SK-N-SH (cell line): ENCODE data around the gene FLT4. TPM values are rescaled to one million over a fixed set of nuclear protein-coding genes. Genes with fewer than 3 reads are reported as not detected.

ENCODE experiments used
- CTCF ChIA-PET: fragments of 300-600, 350-600 bp; formaldehyde crosslinking; extraction: SDS; loops from one replicate; lab custom pipeline; 2021; lab: Yijun Ruan, JAX
- POLR2A ChIA-PET: fragments of 350-600 bp; sonication (Branson Sonifier 250); formaldehyde crosslinking; extraction: SDS; loops from one replicate; lab custom pipeline; 2020; ENCODE audit warnings: antibody characterized with exemption, inconsistent platforms; lab: Yijun Ruan, JAX
- DNase-seq: peaks from one replicate; pipeline ENCODE4 v3.0.0; 2012
- H2AFZ ChIP-seq: fragments of 200-600 bp; sonication (generic); 2 replicates; pipeline ENCODE4 v1.8.1; 2016; ENCODE audit warnings: antibody characterized with exemption, mild to moderate bottlenecking, low read depth
- H3F3A ChIP-seq: fragments of 200-600 bp; sonication (generic); replicated peaks from 2 replicates; pipeline ENCODE3; 2016; ENCODE audit warnings: antibody characterized with exemption, mild to moderate bottlenecking; ENCODE audit not compliant: insufficient read depth
- H3K27ac ChIP-seq, 2 experiments: fragments of 200-500 bp in 1 of 2; fragments of 200-600 bp in 1 of 2; sonication (Bioruptor generic) in 1 of 2; sonication (generic), shearing (Covaris generic) in 1 of 2; 2 replicates each; pipeline versions ENCODE4 v1.5.1 to v1.6.1; 2014 to 2016; ENCODE audit warnings: low read depth in 2 of 2, inconsistent platforms in 1 of 2, low read length in 1 of 2, mild to moderate bottlenecking in 1 of 2, mixed read lengths in 1 of 2
- H3K27me3 ChIP-seq: fragments of 200-600 bp; sonication (generic), shearing (Covaris generic); 2 replicates; pipeline ENCODE4 v1.6.1; 2016; ENCODE audit warnings: mixed run types; ENCODE audit not compliant: insufficient read depth
- H3K36me3 ChIP-seq, 2 experiments: fragments of 200-500 bp in 1 of 2; fragments of 200-600 bp in 1 of 2; sonication (Bioruptor generic) in 1 of 2; sonication (generic) in 1 of 2; replicated peaks in 1 of 2; 2 replicates each; pipeline versions ENCODE3 to v1.5.1; 2014 to 2016; ENCODE audit warnings: low read length in 1 of 2, mild to moderate bottlenecking in 1 of 2; ENCODE audit not compliant: insufficient read depth in 2 of 2, control insufficient read depth in 1 of 2
- H3K4me1 ChIP-seq, 2 experiments: fragments of 200-500 bp in 1 of 2; fragments of 200-600 bp in 1 of 2; sonication (Bioruptor generic) in 1 of 2; sonication (generic), shearing (Covaris generic) in 1 of 2; 2 replicates each; pipeline versions ENCODE4 v1.5.1 to v1.6.1; 2014 to 2016; ENCODE audit warnings: low read depth in 1 of 2, low read length in 1 of 2, mixed run types in 1 of 2; ENCODE audit not compliant: insufficient read depth in 2 of 2, control insufficient read depth in 1 of 2
- H3K4me2 ChIP-seq: fragments of 200-600 bp; sonication (generic), shearing (Covaris generic); 2 replicates; pipeline ENCODE4 v1.6.1; 2017; ENCODE audit warnings: mixed run types
- H3K4me3 ChIP-seq, 2 experiments: fragments of 200-500 bp in 1 of 2; fragments of 200-600 bp in 1 of 2; sonication (Bioruptor generic) in 1 of 2; sonication (generic), shearing (Covaris generic) in 1 of 2; 2 replicates each; pipeline versions ENCODE4 v1.5.1 to v1.8.1; 2014 to 2016; ENCODE audit warnings: low read depth in 2 of 2, inconsistent platforms in 1 of 2, low read length in 1 of 2, mild to moderate bottlenecking in 1 of 2, mixed read lengths in 1 of 2, moderate library complexity in 1 of 2
- H3K79me2 ChIP-seq: fragments of 200-600 bp; sonication (generic); 2 replicates; pipeline ENCODE4 v1.8.1; 2017; ENCODE audit warnings: mild to moderate bottlenecking; ENCODE audit not compliant: insufficient read depth
- H3K9ac ChIP-seq: fragments of 200-600 bp; sonication (generic); 2 replicates; pipeline ENCODE4 v1.6.1; 2017; ENCODE audit warnings: mixed run types
- H3K9me2 ChIP-seq: fragments of 200-600 bp; sonication (generic); 2 replicates; pipeline ENCODE4 v1.6.1; 2017; ENCODE audit warnings: mixed run types
- H3K9me3 ChIP-seq: fragments of 200-600 bp; sonication (generic); 2 replicates; pipeline ENCODE4 v1.6.1; 2017; ENCODE audit warnings: mixed run types, mild to moderate bottlenecking, moderate library complexity
- H4K20me1 ChIP-seq: fragments of 200-600 bp; sonication (generic); 2 replicates; pipeline ENCODE4 v1.6.1; 2017; ENCODE audit warnings: mild to moderate bottlenecking, mixed run types; ENCODE audit not compliant: insufficient read depth
- EZH2phosphoT487 ChIP-seq: fragments of 200-600 bp; sonication (generic); IDR thresholded peaks from 2 replicates; pipeline ENCODE4 v1.6.1; 2017; ENCODE audit warnings: low read depth, mixed run types, mild to moderate bottlenecking, antibody characterized with exemption, moderate library complexity, borderline replicate concordance
- FOSL2 ChIP-seq: IDR thresholded peaks from 2 replicates; pipeline ENCODE4 v1.4.0; 2012; ENCODE audit warnings: low read depth, mild to moderate bottlenecking, moderate library complexity, borderline replicate concordance
- FOXM1 ChIP-seq: IDR thresholded peaks from 2 replicates; pipeline ENCODE4 v1.4.0; 2012; ENCODE audit warnings: low read depth, mild to moderate bottlenecking
- GATA2 ChIP-seq: sonication (generic); formaldehyde crosslinking; IDR thresholded peaks from 2 replicates; pipeline ENCODE4 v1.5.0; 2020; ENCODE audit warnings: mild to moderate bottlenecking, missing genetic modification reagents
- JUND ChIP-seq: IDR thresholded peaks from 2 replicates; pipeline ENCODE4 v1.4.0; 2012
- MEF2A ChIP-seq: IDR thresholded peaks from 2 replicates; pipeline ENCODE4 v1.4.0; 2012; ENCODE audit warnings: low read depth, borderline replicate concordance
- MXI1 ChIP-seq: IDR thresholded peaks from 2 replicates; pipeline ENCODE4 v1.6.1; 2012; ENCODE audit warnings: mild to moderate bottlenecking, low read depth, low read length, improper control_type of control experiment
- RAD21 ChIP-seq: IDR thresholded peaks from 2 replicates; pipeline ENCODE4 v1.6.1; 2012; ENCODE audit warnings: mild to moderate bottlenecking, low read length
- RCOR1 ChIP-seq: fragments of 150-350 bp; IDR thresholded peaks from 2 replicates; pipeline ENCODE4 v1.6.1; 2017; ENCODE audit warnings: antibody characterized with exemption, low read length
- SIN3A ChIP-seq: IDR thresholded peaks from 2 replicates; pipeline ENCODE4 v1.6.1; 2012; ENCODE audit warnings: low read depth, mild to moderate bottlenecking, low read length, moderate library complexity, borderline replicate concordance
- SMC3 ChIP-seq: IDR thresholded peaks from 2 replicates; pipeline ENCODE4 v1.6.1; 2012; ENCODE audit warnings: low read depth, low read length, improper control_type of control experiment
- YY1 ChIP-seq: IDR thresholded peaks from 2 replicates; pipeline ENCODE4 v1.4.0; 2012; ENCODE audit warnings: low read depth, mild to moderate bottlenecking
- WGBS: methylation state at CpG from one replicate; pipeline ENCODE4 v1.1.6; 2017; ENCODE audit warnings: low lambda C conversion rate; 5-methylcytosine and 5-hydroxymethylcytosine counted together
- polyA plus RNA-seq, 3 experiments: library from polyadenylated mRNA; depleted of rRNA; stranded (reverse); fragments of >200 nt; gene quantifications; 2 replicates each; pipeline ENCODE4 v1.2.3, GENCODE V29; 2012
- TF ChIP-seq, protein P1 (sequence below): IDR thresholded peaks from 2 replicates; pipeline ENCODE4; 2012
- TF ChIP-seq, protein P2 (sequence below): fragments of 150-350 bp; IDR thresholded peaks from 2 replicates; pipeline ENCODE4 v1.6.1; 2016; ENCODE audit warnings: mild to moderate bottlenecking, low read depth, low read length
- TF ChIP-seq, protein P3 (sequence below): IDR thresholded peaks from 2 replicates; pipeline ENCODE4 v1.6.1; 2012; ENCODE audit warnings: mild to moderate bottlenecking, low read depth, low read length, moderate library complexity
- TF ChIP-seq, protein P4 (sequence below): IDR thresholded peaks from 2 replicates; pipeline ENCODE4 v1.4.0; 2012; ENCODE audit warnings: low read depth
- TF ChIP-seq, protein P5 (sequence below): fragments of 200-600 bp; sonication (generic); IDR thresholded peaks from 2 replicates; pipeline ENCODE4 v1.6.1; 2017; ENCODE audit warnings: antibody characterized with exemption, mild to moderate bottlenecking, moderate library complexity

The FLT4 gene
- polyA plus RNA-seq, 1 of the 3 experiments (the other 2 are of a cell fraction) = 0.05 TPM

GRCh38 chr5:180586204-180586603 is 63.2 kb downstream of the FLT4 start:
- no peaks in the 10 kb centered on the region for H3K4me1 ChIP-seq
- H3K27me3 ChIP-seq = peaks cover 30% of the 10 kb centered on the region; the same call in 1 of the 2 replicates
- no peak overlapping the region for H3K4me2 ChIP-seq
- DNase-seq = no peak
- H3K27ac ChIP-seq = no peak overlapping the region
- no peaks in the 10 kb centered on the region for H4K20me1 ChIP-seq
- no peaks in the 10 kb centered on the region for H3K9me2 ChIP-seq
- no peak overlapping the region for H3K4me3 ChIP-seq
- H2AFZ ChIP-seq = no peak overlapping the region
- H3K36me3 ChIP-seq = no peaks in the 10 kb centered on the region
- POLR2A ChIA-PET = no interaction called here
- no peaks in the 10 kb centered on the region for H3F3A ChIP-seq
- H3K9me3 ChIP-seq = peaks cover 3% of the 10 kb centered on the region; the same call in 1 of the 2 replicates
- H3K9ac ChIP-seq = no peak overlapping the region
- 69% methylated on average over 3 of the region's 3 CpGs for WGBS
- H3K79me2 ChIP-seq = no peaks in the 10 kb centered on the region
- CTCF ChIA-PET = no interaction called here
- TF ChIP-seq EZH2phosphoT487 = no peak

DNA sequence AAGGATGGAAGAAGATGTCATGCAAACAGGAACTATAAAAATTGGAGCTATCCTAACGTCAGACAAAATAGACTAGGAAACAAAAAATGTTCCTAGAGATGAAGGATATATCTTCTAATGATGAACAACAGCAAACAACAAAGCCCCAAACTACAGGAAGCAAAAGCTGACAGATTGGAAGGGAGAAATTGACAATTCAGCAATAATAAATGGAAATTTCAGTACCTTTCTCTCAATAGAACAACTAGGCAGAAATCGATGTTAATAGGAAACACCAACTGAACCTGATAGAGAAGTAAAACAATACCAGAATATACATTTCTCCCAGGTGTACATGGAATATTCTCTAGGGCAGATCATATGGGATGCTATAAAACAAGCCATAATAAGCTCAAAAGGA is 65.7 kb downstream of the FLT4 start:
- POLR2A ChIA-PET = no interaction called here
- H3K79me2 ChIP-seq = no peaks in the 10 kb centered on the region
- TF ChIP-seq, protein P1, sequence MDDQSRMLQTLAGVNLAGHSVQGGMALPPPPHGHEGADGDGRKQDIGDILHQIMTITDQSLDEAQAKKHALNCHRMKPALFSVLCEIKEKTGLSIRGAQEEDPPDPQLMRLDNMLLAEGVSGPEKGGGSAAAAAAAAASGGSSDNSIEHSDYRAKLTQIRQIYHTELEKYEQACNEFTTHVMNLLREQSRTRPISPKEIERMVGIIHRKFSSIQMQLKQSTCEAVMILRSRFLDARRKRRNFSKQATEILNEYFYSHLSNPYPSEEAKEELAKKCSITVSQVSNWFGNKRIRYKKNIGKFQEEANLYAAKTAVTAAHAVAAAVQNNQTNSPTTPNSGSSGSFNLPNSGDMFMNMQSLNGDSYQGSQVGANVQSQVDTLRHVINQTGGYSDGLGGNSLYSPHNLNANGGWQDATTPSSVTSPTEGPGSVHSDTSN = no peak
- TF ChIP-seq RAD21 (no peak), SIN3A (no peak), YY1 (no peak), SMC3 (no peak), EZH2phosphoT487 (no peak), MEF2A (no peak), JUND (no peak), MXI1 (no peak), RCOR1 (no peak), FOXM1 (no peak), FOSL2 (no peak), GATA2 (CRISPR knock-in tag) (no peak)
- TF ChIP-seq, protein P2, sequence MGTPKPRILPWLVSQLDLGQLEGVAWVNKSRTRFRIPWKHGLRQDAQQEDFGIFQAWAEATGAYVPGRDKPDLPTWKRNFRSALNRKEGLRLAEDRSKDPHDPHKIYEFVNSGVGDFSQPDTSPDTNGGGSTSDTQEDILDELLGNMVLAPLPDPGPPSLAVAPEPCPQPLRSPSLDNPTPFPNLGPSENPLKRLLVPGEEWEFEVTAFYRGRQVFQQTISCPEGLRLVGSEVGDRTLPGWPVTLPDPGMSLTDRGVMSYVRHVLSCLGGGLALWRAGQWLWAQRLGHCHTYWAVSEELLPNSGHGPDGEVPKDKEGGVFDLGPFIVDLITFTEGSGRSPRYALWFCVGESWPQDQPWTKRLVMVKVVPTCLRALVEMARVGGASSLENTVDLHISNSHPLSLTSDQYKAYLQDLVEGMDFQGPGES = no peak
- TF ChIP-seq, protein P3, sequence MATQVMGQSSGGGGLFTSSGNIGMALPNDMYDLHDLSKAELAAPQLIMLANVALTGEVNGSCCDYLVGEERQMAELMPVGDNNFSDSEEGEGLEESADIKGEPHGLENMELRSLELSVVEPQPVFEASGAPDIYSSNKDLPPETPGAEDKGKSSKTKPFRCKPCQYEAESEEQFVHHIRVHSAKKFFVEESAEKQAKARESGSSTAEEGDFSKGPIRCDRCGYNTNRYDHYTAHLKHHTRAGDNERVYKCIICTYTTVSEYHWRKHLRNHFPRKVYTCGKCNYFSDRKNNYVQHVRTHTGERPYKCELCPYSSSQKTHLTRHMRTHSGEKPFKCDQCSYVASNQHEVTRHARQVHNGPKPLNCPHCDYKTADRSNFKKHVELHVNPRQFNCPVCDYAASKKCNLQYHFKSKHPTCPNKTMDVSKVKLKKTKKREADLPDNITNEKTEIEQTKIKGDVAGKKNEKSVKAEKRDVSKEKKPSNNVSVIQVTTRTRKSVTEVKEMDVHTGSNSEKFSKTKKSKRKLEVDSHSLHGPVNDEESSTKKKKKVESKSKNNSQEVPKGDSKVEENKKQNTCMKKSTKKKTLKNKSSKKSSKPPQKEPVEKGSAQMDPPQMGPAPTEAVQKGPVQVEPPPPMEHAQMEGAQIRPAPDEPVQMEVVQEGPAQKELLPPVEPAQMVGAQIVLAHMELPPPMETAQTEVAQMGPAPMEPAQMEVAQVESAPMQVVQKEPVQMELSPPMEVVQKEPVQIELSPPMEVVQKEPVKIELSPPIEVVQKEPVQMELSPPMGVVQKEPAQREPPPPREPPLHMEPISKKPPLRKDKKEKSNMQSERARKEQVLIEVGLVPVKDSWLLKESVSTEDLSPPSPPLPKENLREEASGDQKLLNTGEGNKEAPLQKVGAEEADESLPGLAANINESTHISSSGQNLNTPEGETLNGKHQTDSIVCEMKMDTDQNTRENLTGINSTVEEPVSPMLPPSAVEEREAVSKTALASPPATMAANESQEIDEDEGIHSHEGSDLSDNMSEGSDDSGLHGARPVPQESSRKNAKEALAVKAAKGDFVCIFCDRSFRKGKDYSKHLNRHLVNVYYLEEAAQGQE = no peak
- TF ChIP-seq, protein P4, sequence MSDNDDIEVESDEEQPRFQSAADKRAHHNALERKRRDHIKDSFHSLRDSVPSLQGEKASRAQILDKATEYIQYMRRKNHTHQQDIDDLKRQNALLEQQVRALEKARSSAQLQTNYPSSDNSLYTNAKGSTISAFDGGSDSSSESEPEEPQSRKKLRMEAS = no peak
- TF ChIP-seq, protein P5, sequence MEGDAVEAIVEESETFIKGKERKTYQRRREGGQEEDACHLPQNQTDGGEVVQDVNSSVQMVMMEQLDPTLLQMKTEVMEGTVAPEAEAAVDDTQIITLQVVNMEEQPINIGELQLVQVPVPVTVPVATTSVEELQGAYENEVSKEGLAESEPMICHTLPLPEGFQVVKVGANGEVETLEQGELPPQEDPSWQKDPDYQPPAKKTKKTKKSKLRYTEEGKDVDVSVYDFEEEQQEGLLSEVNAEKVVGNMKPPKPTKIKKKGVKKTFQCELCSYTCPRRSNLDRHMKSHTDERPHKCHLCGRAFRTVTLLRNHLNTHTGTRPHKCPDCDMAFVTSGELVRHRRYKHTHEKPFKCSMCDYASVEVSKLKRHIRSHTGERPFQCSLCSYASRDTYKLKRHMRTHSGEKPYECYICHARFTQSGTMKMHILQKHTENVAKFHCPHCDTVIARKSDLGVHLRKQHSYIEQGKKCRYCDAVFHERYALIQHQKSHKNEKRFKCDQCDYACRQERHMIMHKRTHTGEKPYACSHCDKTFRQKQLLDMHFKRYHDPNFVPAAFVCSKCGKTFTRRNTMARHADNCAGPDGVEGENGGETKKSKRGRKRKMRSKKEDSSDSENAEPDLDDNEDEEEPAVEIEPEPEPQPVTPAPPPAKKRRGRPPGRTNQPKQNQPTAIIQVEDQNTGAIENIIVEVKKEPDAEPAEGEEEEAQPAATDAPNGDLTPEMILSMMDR = no peak
- TF ChIP-seq, all 33 proteins: peak for 0
- H3K9ac ChIP-seq = no peak overlapping the region
- no peak overlapping the region for H3K4me3 ChIP-seq
- H3F3A ChIP-seq = no peaks in the 10 kb centered on the region
- CTCF ChIA-PET = no interaction called here
- 49% methylated on average over 2 of the region's 2 CpGs for WGBS
- H4K20me1 ChIP-seq = no peaks in the 10 kb centered on the region
- no peaks in the 10 kb centered on the region for H3K9me2 ChIP-seq
- H3K4me1 ChIP-seq = no peaks in the 10 kb centered on the region
- H3K27me3 ChIP-seq = peaks cover 6% of the 10 kb centered on the region; the same call in 1 of the 2 replicates
- no peak for DNase-seq
- no peaks in the 10 kb centered on the region for H3K36me3 ChIP-seq
- H3K4me2 ChIP-seq = no peak overlapping the region
- H3K27ac ChIP-seq = no peak overlapping the region
- no peak overlapping the region for H2AFZ ChIP-seq
- peaks cover 3% of the 10 kb centered on the region; the same call in 1 of the 2 replicates for H3K9me3 ChIP-seq
